Stimulated activated CD4-positive, alpha-beta T cell treated with anti-CD3 and anti-CD28 coated beads, Interleukin-1b, Interleukin-23, amount 100 ng/mL, for 1 hour (primary cell): ENCODE data around the gene WDR48.

Experiments
- DNase-seq, 2 donors: peaks; one replicate each; pipeline ENCODE4 v3.0.0-alpha.2; 2020; ENCODE audit warnings: low read depth in 2 of 2

Gene WDR48

GRCh38 chr3:39138804-39139415 lies 87.1 kb downstream of the WDR48 start:
- no peak for DNase-seq

DNA sequence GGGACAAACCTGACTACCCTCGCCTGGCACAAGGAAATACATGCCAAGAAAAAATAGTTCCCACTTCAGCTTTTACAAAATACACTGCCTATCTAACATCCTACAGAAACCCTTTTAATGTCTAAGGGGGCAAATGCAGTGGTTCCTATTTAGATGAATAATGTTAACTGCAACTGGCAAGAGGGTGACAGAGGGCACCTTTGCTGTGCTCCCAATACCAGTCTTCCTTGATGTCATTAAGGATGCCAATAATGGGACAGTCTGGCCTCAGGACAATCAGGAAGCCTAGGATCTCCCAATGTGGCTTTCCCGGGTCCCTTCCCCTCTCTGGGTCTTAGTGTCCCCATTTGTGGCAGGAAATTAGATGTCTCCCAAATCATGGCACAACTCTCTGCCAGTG lies 87.6 kb downstream of the WDR48 start:
- DNase-seq: no peak

- DNase-seq: no peak
Measured at GRCh38 chr3:39140341-39140971, 88.6 kb downstream of the WDR48 start.

- no peak for DNase-seq
Measured at GRCh38 chr3:39141171-39141995, 89.6 kb downstream of the WDR48 start.

GRCh38 chr3:39142067-39142466 lies 90.3 kb downstream of the WDR48 start:
- DNase-seq: no peak

DNA sequence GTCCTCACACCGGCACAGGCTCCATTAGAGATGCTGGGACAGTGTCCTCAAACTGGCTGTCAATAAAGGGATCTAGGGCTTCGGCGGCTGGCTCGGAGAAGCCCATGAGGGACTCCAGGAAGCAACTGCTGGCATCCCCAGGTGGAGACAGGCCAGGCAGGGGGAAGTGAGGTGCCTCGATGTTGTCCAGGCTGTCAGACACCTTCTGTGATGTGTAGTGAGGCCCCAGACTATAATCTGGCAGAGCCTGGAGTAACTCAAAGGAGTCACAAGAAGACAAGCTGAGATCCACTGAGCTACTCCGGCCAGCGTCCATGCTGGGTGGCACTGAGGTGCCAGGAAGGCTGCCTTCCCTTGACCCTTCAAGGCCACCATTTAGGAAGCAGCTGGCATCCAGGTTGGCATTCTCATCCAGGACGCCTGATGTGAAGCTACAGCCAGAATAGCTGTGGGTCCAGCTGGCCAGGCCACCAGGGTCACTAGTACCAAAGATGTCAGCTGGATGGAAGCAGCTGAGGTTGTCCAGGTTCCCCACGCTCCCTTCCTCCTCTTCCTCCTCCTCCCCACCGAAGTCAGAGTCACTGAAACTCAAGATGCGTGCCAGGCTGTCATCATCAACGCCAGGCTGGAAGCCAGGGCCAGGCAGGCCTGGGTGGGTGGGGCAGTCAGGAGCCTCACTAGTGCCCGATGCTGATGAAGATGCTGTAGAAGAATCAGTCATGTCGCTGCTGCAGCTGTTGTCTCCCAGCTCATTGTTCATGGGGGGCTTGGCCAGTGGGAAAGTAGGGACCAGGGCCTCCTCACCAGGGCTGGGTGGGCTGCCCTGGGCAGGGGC lies 91.5 kb downstream of the WDR48 start:
- no peak for DNase-seq

DNA sequence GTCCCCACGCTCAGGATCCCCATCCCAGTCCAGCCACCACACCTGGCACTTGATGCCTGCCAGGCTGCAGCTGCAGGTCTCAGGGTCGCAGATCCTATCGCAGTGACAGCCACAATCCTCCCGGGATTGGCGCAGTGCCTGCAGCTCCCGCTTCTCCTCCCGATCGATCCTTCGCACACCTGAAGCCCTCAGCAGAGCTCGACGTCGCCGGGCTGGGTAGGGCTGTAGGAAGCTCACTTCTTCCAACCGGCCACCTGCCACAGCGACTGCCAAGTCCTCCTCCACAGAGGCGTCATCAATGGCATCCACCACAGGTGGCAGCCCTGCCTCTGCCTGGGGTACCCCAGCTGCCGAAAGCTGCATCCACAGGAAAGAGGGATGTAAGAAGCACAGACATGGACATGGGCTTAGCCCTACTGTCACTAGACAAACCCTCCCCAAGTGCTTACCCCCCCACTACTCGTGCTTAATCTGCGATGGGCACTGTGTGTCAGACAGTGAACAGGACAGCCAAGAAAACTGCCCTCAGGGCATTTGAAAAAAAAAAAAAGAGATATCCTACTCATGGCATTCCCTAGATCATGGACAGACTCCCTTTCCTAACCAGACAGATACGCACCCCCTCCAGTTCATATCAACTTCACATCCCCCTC lies 92.4 kb downstream of the WDR48 start:
- DNase-seq: no peak

DNA sequence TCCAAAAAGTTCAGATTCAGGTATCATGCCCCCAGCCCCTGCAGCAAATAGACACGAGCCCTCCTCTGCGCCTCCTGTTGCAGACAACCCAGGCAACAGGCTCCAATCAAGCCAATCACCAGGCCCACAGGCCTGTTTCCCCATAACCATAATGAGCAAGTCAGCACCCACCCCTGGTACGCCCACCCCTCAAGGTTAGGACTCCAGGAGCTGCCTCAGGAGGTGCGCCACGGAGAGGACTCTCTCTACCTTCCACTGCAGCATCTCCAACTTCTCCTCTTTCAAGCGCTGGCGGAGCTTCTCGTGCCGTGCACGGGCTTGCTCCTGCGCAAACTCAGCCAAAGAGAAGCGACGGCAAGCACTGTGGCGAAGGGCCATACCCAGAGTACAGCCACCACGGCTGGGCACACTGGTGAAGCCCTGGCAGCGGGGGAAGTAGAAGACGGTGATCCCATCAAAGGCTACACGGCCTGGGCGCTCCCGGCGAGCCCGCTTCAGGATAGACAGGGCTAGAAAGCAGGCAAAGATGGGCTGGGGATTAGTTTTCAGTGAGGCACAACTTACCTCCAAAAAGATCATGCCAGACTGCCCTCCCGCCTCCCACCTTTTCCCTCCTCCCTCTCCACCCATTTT lies 93.0 kb downstream of the WDR48 start:
- no peak for DNase-seq

DNA sequence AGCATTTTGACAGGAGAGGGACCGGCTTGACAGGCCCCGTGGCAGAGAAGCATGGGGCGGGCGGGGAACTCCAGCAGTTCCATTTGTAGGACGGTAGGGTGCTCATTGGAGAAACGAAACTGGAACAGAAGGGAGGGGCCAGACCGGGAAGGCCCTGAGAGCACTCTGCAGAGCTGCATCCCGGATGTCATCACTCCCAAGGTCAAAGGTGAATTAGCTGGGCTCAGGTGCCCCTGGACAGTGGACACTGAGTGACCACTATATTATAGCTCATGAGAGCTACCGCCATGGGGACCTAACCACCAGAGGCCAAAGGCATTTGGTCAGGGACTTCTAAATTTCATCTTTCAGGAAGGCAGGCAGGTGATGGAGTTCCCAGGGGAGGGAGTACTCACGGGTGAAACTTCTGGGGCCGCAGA lies 94.3 kb downstream of the WDR48 start:
- no peak for DNase-seq
